Measurements from ENCODE around the gene PTPN23.

PTPN23 gene

DNA sequence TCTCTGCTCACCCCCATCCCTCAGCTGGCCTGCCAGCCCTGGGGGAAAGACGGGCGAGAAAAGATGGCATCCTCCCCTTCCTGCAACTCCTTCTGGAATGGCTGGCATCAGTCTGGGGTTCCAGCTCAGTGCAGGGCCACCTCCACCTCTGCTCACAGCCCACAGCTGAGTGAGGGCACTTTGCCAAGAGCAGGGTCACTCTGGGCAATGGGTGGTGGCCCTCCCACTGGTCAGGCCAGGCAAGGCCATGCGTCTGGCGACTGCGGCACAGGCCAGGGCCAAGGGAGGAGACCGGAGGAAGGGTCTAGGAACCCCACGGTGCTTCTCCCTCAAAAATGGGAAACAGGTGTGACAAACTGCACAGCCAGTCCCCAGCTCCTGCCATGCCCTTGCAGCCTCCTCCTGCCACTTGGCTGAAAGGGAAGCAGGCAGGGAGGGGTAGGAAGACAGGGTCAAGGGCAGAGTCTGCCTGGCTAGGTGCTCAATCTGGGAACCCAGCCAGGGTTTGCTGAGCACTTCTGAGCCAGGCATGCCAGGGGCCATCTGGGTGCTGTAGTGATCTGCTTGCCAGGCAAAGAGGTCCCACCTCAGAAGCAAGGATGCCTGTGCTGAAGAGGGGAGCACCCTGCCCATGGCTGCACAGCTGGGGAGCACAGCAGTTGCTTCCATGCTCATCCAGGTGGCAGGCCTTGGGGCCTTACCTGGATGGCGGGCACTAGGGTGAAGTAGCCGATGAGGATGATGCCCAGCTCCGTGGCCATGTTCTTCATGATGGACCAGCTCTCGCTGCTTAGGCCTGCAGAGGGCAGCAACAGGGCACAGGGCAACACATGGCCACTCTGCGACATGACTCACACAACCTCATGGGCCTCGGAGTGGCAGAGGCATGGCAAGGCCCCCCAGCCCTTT lies 41.2 kb downstream of the PTPN23 start:
- no peak for DNase-seq

- DNase-seq, result no peak
These were observed 41.9 kb downstream of the PTPN23 start for GRCh38 chr3:47422743-47423142.

DNA sequence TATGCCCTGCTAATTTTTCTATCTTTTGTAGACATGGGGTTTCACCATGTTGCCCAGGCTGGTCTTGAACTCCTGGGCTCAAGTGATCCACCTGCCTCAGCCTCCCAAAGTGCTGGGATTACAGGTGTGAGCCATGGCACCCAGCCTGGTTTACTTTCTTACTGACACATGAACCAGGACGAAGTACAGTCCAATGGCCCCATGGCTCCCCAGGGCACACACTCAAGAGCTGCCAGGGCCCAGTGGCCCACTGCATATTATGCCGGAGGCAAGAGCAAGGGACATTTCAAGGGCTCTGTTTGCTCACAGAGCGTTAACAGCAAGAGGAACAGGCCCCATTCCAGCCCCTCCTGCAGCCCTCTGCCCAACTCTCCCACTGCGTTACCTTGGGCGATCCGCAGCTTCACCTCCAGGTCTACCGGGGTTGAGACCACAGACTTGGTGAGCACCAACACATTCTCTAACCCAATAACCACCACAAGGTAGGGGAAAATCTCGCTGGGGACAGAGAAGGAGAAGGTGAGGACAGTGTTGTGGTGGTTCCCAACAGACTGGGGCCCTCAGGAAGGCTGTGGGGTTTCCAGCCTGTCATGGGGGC lies 42.8 kb downstream of the PTPN23 start:
- DNase-seq, result no peak

DNA sequence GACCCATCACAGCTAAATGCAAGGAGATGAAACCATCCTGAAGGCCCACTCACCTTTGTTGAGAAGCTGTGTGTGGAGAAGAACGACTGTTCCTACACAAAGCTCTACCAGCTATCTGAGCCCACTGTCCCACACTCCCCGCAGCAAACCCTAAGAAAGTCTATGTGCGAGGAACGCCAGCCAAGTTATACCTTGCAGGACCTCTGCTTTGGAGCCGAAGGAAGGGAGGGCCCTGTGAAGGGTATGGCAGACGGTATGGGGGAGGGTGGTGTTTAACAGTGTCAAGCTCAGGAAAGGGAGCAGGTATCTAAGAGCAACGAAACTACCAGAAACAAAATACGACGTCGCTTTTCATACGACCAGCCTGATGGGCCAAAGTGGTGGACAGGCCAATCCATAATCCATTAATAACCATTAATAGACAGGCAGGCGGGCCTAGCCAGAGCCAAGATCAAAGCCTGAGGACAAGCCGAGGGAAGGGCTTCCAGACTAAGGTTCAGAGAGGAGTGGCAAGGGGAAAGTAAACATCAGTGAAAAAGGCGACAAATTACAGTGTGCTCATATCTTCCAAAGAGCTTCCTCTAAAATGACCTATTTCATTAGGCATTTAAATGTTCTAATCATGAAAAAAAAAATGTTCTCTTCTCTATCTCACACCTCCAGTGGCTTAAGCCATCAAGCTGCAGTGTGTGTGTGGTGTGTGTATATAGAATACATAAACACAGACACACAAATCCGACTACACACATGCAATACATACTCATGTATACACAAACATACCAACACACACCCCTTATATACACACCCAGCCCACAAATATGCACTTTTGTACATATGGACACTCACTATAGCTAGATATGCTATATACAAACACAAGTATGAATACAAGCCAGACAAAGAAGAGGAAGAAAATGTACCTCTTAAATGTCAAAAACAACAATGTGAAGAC lies 43.9 kb downstream of the PTPN23 start:
- no peak for DNase-seq

DNA sequence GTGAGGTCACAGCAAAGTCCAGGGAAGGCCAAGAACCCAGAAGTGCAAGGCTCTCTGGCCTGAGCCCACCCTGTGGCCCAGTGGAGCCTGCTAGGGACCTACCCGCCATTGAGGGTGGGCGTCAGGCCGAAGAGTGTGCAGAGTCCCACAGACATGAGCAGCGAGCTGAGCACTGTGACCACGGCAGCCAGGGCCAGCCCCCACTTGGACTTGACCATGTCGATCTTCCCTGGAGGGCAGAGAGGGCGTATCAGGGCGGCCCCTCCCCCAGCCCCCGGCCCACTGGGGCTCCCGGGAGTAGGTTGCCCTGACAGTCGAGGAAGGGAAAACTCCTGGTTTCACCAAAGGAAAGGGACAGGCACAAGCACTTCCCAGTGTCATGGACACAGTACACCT lies 44.6 kb downstream of the PTPN23 start:
- no peak for DNase-seq

DNA sequence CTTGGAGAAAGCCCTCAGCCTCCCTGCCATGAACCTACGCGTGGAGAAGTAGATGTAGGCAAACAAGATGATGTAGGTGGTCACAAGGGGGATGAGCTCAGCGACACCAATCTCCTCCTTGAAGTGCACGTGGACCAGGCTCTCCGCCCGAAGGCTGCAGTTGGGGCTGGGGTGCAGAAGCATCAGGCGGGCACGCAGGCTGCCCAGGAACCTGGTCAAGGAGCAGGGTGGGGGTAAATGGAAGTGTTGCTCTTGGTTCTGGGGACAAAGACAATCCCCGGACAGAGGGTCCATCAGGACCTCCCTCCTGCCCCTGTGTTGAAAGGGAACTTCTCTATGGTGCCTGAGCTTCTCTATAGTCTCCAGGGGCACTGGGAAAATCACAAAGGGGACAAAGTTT lies 45.1 kb downstream of the PTPN23 start:
- no peak for DNase-seq

DNA sequence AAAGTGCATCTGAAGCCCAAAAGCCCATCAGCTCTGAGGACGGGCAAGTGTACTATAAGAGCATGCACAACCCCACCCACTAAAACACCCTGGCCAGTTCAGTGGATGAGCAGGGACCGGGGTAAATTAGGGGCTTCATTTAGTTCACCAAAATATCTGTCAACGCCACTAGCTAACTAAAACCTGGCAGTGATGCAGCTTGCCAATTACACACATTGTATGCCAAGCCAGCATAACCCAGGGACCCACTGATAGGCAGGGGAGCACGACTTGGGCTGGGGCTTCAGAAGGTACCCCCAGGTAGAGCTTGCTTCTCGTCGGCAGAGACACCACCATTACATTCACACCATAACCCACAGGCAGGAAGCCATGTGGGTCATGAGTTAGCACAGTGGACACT lies 47.0 kb downstream of the PTPN23 start:
- DNase-seq, result no peak

GRCh38 chr3:47428662-47429061 lies 47.8 kb downstream of the PTPN23 start:
- no peak for DNase-seq

GRCh38 chr3:47429476-47430270 lies 48.9 kb downstream of the PTPN23 start:
- no peak for DNase-seq

GRCh38 chr3:47430606-47431005 lies 49.8 kb downstream of the PTPN23 start:
- DNase-seq, result no peak

- no peak for DNase-seq
These were observed 50.4 kb downstream of the PTPN23 start for GRCh38 chr3:47431225-47431624.

DNA sequence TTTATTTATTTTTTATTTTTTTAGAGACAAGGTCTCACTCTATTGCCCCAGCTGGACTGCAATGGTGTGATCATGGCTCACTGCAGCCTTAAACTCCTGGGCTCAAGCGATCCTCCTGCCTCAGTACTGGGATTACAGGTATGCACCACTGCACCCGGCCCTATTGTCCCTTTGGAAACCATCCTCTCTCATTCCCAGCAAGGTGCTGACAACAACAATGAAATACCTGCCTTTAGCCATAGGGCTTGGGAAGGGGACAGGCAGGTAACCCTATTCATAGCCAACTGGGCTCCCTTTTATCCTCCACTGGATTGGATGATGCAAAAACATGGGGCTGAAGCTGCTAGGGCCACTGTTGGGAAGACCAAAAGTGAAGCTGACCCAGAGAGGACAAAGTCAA lies 51.9 kb downstream of the PTPN23 start:
- no peak for DNase-seq

DNA sequence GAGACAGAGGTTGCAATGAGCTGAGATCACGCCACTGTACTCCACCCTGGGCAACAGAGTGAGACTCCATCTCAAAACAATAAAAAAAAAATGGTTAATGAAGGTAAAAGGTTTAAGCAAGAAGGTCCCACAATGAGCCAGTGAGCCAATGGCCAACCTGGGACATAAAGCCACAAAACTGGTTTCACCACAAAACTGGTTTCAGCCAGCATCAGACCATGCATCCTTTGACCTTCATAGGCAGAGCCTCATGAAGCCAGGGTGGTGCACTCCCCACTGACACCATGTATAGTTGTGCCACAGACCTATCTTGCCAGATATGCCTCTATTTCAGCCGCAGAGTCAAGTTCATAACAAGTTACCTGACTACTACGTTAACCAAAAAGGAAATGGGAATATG lies 53.0 kb downstream of the PTPN23 start:
- no peak for DNase-seq

GRCh38 chr3:47434849-47435248 lies 54.0 kb downstream of the PTPN23 start:
- DNase-seq, result no peak

- no peak for DNase-seq
These were observed 55.4 kb downstream of the PTPN23 start for GRCh38 chr3:47436180-47436579.

DNA sequence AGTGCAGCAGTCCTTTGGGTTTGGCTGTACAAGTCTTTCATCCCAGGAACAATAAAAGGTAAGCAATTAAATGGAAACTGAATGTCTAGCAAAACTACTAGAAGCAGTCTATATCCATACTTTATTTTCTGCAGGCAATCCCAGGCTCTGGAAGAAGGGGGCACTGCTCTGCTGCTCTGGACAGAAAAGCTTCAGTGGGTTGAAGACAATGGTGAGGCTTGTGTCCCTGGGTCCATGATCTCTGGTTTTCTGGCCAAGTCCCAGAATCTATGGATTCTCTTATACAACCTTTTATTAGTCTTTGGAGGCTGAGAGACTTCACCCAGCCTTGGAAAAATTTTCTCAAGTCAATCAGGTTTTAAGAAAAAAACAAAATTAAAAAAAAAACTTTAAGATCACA lies 59.3 kb downstream of the PTPN23 start:
- DNase-seq, result no peak

- DNase-seq, result no peak
These were observed 61.2 kb downstream of the PTPN23 start for GRCh38 chr3:47441796-47442551.

- DNase-seq, result no peak
These were observed 62.8 kb downstream of the PTPN23 start for GRCh38 chr3:47443611-47443995.

GRCh38 chr3:47444103-47444502 lies 63.3 kb downstream of the PTPN23 start:
- DNase-seq, result no peak

DNA sequence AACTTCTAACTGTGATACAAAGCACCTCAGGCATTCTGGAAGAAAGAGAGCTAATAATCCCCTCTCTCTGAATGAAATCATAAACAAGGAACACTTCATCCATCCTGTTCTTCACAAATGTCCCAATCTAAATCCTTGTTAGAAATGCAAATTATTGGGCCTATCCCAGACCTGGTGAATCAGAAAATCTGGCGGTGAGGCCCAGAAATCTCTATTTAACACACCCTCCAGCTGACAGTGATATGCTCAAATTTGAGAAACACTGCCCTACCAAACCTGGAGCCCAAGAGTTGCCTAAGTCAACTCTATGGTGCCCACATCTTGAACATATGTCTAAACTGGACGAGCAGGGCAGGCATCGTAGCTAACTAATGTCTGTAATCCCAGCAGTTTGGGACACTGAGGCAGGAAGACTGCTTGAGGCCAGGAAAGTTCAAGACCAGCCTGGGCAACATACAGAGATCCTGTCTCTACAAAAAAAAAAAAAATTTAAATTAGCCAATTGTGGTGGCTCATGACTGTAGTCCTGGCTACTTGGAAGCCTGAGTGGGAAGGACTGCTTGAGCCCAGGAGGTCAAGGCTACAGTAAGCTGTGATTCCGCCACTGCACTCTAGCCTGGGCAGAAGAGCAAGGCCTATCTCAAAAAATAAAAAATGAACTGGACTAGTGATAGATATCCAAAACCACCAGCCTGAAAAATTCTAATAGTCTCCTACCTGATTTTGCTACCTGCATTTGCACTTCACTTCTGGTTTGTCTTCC lies 71.8 kb downstream of the PTPN23 start:
- no peak for DNase-seq

Measured in NCI-H2107 (cell line).